DND-41 (cell line): ENCODE results near the gene TSSC4.

ENCODE experiments used
- EZH2 ChIP-seq: IDR thresholded peaks from 3 replicates; pipeline ENCODE4 v1.6.1; 2012; ENCODE audit warnings: borderline replicate concordance, low read depth, mild to moderate bottlenecking, moderate library complexity, low read length, inconsistent platforms; ENCODE audit not compliant: severe bottlenecking
- TF ChIP-seq, protein P1 (sequence below): IDR thresholded peaks from 2 replicates; pipeline ENCODE4 v1.5.1; 2012; ENCODE audit warnings: borderline replicate concordance, low read length, moderate library complexity, mild to moderate bottlenecking; ENCODE audit not compliant: poor library complexity, severe bottlenecking; ENCODE audit errors: extremely low read depth

DNA sequence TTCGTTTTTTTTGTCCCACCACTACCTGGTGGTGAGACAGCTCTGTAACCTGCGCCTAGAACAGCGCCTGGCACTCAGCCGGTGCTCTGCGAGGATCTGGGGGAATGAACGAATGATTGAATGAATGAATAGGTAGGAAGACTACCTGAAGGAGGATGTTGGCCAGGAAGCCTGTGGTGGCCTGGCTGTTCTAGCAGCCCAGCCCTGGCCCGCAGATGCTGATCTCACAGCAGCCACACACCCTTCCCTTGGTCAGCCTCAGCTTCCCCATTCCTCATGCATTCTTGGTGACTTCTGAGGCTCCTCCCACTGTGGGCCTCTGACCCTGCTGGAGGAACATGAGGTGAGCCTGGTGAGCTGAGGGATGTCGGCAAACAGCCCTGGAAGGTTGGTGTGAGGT lies 40.1 kb downstream of the TSSC4 start:
- TF ChIP-seq, protein P1, sequence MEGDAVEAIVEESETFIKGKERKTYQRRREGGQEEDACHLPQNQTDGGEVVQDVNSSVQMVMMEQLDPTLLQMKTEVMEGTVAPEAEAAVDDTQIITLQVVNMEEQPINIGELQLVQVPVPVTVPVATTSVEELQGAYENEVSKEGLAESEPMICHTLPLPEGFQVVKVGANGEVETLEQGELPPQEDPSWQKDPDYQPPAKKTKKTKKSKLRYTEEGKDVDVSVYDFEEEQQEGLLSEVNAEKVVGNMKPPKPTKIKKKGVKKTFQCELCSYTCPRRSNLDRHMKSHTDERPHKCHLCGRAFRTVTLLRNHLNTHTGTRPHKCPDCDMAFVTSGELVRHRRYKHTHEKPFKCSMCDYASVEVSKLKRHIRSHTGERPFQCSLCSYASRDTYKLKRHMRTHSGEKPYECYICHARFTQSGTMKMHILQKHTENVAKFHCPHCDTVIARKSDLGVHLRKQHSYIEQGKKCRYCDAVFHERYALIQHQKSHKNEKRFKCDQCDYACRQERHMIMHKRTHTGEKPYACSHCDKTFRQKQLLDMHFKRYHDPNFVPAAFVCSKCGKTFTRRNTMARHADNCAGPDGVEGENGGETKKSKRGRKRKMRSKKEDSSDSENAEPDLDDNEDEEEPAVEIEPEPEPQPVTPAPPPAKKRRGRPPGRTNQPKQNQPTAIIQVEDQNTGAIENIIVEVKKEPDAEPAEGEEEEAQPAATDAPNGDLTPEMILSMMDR: no peak
- no peak for TF ChIP-seq EZH2
